Astrocyte (in vitro differentiated cells and primary cell): ENCODE measurements around the gene SNX2. TPM values are rescaled to one million over a fixed set of nuclear protein-coding genes. Genes with fewer than 3 reads are reported as not detected.

ENCODE experiments used
- DNase-seq: peaks from one replicate; pipeline ENCODE4 v3.0.0-alpha.2; 2010; ENCODE audit warnings: low read depth
- FAIRE-seq: peaks from 2 replicates; lab custom pipeline; 2011; peaks lifted over from hg19 to GRCh38; lab: Jason Lieb, UNC
- H2AFZ ChIP-seq: 2 replicates; pipeline ENCODE4 v1.6.0; 2012; ENCODE audit warnings: low read depth, low read length, inconsistent platforms
- H3K27ac ChIP-seq: 2 replicates; pipeline ENCODE4 v1.5.1; 2011; ENCODE audit warnings: low read depth, low read length, inconsistent platforms
- H3K27me3 ChIP-seq: 2 replicates; pipeline ENCODE4 v1.6.0; 2011; ENCODE audit warnings: low read length, inconsistent platforms; ENCODE audit not compliant: insufficient read depth
- H3K36me3 ChIP-seq: 2 replicates; pipeline ENCODE4 v1.5.1; 2011; ENCODE audit warnings: low read length, inconsistent platforms; ENCODE audit not compliant: insufficient read depth
- H3K4me1 ChIP-seq: 2 replicates; pipeline ENCODE4 v1.5.1; 2011; ENCODE audit warnings: low read length, inconsistent platforms; ENCODE audit not compliant: insufficient read depth
- H3K4me2 ChIP-seq: 2 replicates; pipeline ENCODE4 v1.6.0; 2012; ENCODE audit warnings: low read length, inconsistent platforms
- H3K4me3 ChIP-seq: 2 replicates; pipeline ENCODE4 v1.5.1; 2011; ENCODE audit warnings: low read depth, mild to moderate bottlenecking, low read length, inconsistent platforms; ENCODE audit not compliant: insufficient read depth
- H3K79me2 ChIP-seq: 2 replicates; pipeline ENCODE4 v1.6.0; 2012; ENCODE audit warnings: mild to moderate bottlenecking, low read length, inconsistent platforms; ENCODE audit not compliant: insufficient read depth
- H3K9ac ChIP-seq: 2 replicates; pipeline ENCODE4 v1.6.0; 2012; ENCODE audit warnings: mild to moderate bottlenecking, low read length, inconsistent platforms
- H3K9me3 ChIP-seq: 2 replicates; pipeline ENCODE4 v1.5.1; 2012; ENCODE audit warnings: low read depth, mild to moderate bottlenecking, low read length, inconsistent platforms; ENCODE audit not compliant: insufficient read depth
- H4K20me1 ChIP-seq: 2 replicates; pipeline ENCODE4 v1.6.0; 2012; ENCODE audit warnings: low read length, inconsistent platforms; ENCODE audit not compliant: insufficient read depth
- H3K27ac Mint-ChIP-seq: one replicate; pipeline ENCODE4 v1.8.0; 2021; ENCODE audit warnings: mild to moderate bottlenecking, mixed read lengths; ENCODE audit not compliant: unreplicated experiment
- H3K27me3 Mint-ChIP-seq: one replicate; pipeline ENCODE4 v1.8.0; 2021; ENCODE audit warnings: low read depth, mixed read lengths; ENCODE audit not compliant: unreplicated experiment
- H3K36me3 Mint-ChIP-seq: one replicate; pipeline ENCODE4 v1.8.0; 2021; ENCODE audit warnings: low read depth, mixed read lengths; ENCODE audit not compliant: unreplicated experiment
- H3K4me1 Mint-ChIP-seq: one replicate; pipeline ENCODE4 v1.8.0; 2021; ENCODE audit warnings: low read depth, mixed read lengths; ENCODE audit not compliant: unreplicated experiment
- H3K4me3 Mint-ChIP-seq: one replicate; pipeline ENCODE4 v1.8.0; 2021; ENCODE audit warnings: mild to moderate bottlenecking, moderate library complexity, mixed read lengths; ENCODE audit not compliant: unreplicated experiment
- H3K9me3 Mint-ChIP-seq: one replicate; pipeline ENCODE4 v1.8.0; 2021; ENCODE audit warnings: mild to moderate bottlenecking, mixed read lengths; ENCODE audit not compliant: unreplicated experiment
- EZH2 ChIP-seq: IDR thresholded peaks from 2 replicates; pipeline ENCODE4 v1.6.1; 2012; ENCODE audit warnings: mild to moderate bottlenecking, low read length, inconsistent platforms; ENCODE audit not compliant: insufficient read depth
- total RNA-seq: library from RNA; stranded (reverse); gene quantifications from 2 replicates; pipeline ENCODE4 v1.2.1, GENCODE V29; 2021
- TF ChIP-seq, protein P1 (sequence below): IDR thresholded peaks from 2 replicates; pipeline ENCODE4 v1.5.1; 2011; ENCODE audit warnings: low read depth, mild to moderate bottlenecking, inconsistent platforms, low read length, moderate library complexity; ENCODE audit not compliant: insufficient read depth

SNX2 gene
- total RNA-seq, 1 donor from 2014 or later: 87.2 TPM

- TF ChIP-seq, protein P1, sequence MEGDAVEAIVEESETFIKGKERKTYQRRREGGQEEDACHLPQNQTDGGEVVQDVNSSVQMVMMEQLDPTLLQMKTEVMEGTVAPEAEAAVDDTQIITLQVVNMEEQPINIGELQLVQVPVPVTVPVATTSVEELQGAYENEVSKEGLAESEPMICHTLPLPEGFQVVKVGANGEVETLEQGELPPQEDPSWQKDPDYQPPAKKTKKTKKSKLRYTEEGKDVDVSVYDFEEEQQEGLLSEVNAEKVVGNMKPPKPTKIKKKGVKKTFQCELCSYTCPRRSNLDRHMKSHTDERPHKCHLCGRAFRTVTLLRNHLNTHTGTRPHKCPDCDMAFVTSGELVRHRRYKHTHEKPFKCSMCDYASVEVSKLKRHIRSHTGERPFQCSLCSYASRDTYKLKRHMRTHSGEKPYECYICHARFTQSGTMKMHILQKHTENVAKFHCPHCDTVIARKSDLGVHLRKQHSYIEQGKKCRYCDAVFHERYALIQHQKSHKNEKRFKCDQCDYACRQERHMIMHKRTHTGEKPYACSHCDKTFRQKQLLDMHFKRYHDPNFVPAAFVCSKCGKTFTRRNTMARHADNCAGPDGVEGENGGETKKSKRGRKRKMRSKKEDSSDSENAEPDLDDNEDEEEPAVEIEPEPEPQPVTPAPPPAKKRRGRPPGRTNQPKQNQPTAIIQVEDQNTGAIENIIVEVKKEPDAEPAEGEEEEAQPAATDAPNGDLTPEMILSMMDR: no peak
- no peak for TF ChIP-seq EZH2
- H3K79me2 ChIP-seq: no peaks in the 10 kb centered on the region
- no peaks in the 10 kb centered on the region for H3K9me3 ChIP-seq
- H3K4me2 ChIP-seq: no peak overlapping the region
- H3K27ac Mint-ChIP-seq: no peak overlapping the region
- no peaks in the 10 kb centered on the region for H4K20me1 ChIP-seq
- peaks cover 2% of the 10 kb centered on the region for H3K9me3 Mint-ChIP-seq
- no peaks in the 10 kb centered on the region for H3K4me1 Mint-ChIP-seq
- no peaks in the 10 kb centered on the region for H3K27me3 Mint-ChIP-seq
- no peak overlapping the region for H3K4me3 ChIP-seq
- no peak overlapping the region for H3K9ac ChIP-seq
- no peaks in the 10 kb centered on the region for H3K27me3 ChIP-seq
- H3K36me3 Mint-ChIP-seq: peaks cover 18% of the 10 kb centered on the region
- peaks cover 9% of the 10 kb centered on the region for H3K36me3 ChIP-seq
- H2AFZ ChIP-seq: no peak overlapping the region
- H3K27ac ChIP-seq: no peak overlapping the region
- DNase-seq (peak; percentile 8), FAIRE-seq (no peak)
- H3K4me1 ChIP-seq: no peaks in the 10 kb centered on the region
- no peak overlapping the region for H3K4me3 Mint-ChIP-seq
Measured at GRCh38 chr5:122805481-122805880, 30.6 kb downstream of the SNX2 start.

DNA sequence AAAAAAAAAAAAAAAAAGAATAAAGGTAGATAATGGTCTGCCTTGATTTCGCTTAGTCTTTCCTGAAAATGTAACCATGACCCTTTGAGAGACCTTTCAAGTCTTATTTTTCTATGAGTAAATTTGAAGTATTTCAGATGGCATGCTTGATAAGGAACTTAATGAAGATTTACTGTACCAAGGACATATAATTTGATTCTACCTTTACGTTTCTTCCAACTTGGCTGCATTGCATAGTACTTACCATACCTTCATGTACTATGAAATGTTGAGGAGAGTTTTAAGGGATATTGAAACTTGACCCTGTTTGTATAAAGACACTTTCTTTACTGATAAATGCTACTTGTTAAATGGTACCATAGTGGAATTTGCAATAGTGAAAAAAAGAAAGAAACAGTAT, 35.5 kb downstream of the SNX2 start:
- no peak for FAIRE-seq
- H3K4me2 ChIP-seq: no peak overlapping the region
- no peak overlapping the region for H3K9ac ChIP-seq
- Mint-ChIP-seq H3K4me3 (no peak overlapping the region), H3K27me3 (no peaks in the 10 kb centered on the region), H3K36me3 (peaks cover 11% of the 10 kb centered on the region), H3K27ac (no peak overlapping the region), H3K9me3 (no peaks in the 10 kb centered on the region), H3K4me1 (no peaks in the 10 kb centered on the region)
- no peaks in the 10 kb centered on the region for H3K9me3 ChIP-seq
- H3K79me2 ChIP-seq: no peaks in the 10 kb centered on the region
- H3K27me3 ChIP-seq: no peaks in the 10 kb centered on the region
- DNase-seq: no peak
- no peaks in the 10 kb centered on the region for H4K20me1 ChIP-seq
- no peaks in the 10 kb centered on the region for H3K4me1 ChIP-seq
- H3K4me3 ChIP-seq: no peak overlapping the region
- peaks cover 3% of the 10 kb centered on the region for H3K36me3 ChIP-seq
- TF ChIP-seq EZH2: no peak
- TF ChIP-seq, protein P1: no peak
- H3K27ac ChIP-seq: no peak overlapping the region
- H2AFZ ChIP-seq: no peak overlapping the region

DNA sequence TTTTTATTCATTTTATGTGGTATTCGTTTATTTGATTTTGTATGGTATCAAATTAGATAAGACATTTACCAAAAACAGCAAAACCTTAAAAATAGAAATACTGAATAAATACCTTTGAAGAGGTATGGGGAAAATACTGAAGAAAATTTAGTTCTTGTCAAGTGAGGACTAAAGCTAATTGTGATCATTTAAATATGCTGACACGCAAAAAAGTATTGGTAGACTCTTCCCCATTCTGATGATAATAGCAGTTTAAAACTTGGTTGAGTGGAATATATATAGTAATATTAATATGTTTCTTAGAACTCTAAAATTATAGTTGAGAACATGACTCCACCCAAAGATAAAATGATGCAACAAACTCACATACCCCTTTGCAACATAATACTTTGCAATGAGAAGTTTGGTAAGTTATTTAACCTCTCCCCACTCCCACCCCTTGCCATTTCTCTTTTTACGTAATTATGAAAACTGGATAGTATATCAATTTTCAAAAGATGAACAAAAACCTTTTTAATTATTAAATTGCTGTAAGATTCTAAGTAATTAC, 40.4 kb downstream of the SNX2 start:
- Mint-ChIP-seq H3K36me3 (peaks cover 2% of the 10 kb centered on the region), H3K4me1 (no peaks in the 10 kb centered on the region), H3K9me3 (no peaks in the 10 kb centered on the region), H3K27ac (no peak overlapping the region), H3K4me3 (no peak overlapping the region), H3K27me3 (no peaks in the 10 kb centered on the region)
- Histone ChIP-seq H3K27me3 (no peaks in the 10 kb centered on the region), H3K79me2 (no peaks in the 10 kb centered on the region), H3K4me3 (no peak overlapping the region), H2AFZ (no peak overlapping the region), H3K27ac (no peak overlapping the region), H3K4me2 (no peak overlapping the region), H4K20me1 (no peaks in the 10 kb centered on the region), H3K4me1 (no peaks in the 10 kb centered on the region), H3K36me3 (peaks cover 5% of the 10 kb centered on the region), H3K9ac (no peak overlapping the region), H3K9me3 (no peaks in the 10 kb centered on the region)
- no peak for DNase-seq
- TF ChIP-seq, protein P1: no peak
- no peak for TF ChIP-seq EZH2
- no peak for FAIRE-seq
